ENCODE results near the gene ATXN10. TPM values are rescaled to one million over a fixed set of nuclear protein-coding genes. Genes with fewer than 3 reads are reported as not detected.

ATXN10 gene
- polyA plus RNA-seq, 2 donors, result 23.1 to 82.7 TPM

GRCh38 chr22:45640941-45641621, 30.6 kb upstream of the ATXN10 start:
- H3K27ac ChIP-seq (ENCODE audit: low read depth in 2 of 2, low read length in 1 of 2), result no peak overlapping the region
- H3K36me3 ChIP-seq (ENCODE audit: control insufficient read depth in 2 of 2, insufficient read depth in 2 of 2, low read length in 1 of 2), result no peaks in the 10 kb centered on the region
- no peaks in the 10 kb centered on the region for H3K9me3 ChIP-seq (ENCODE audit: control insufficient read depth in 2 of 2, insufficient read depth in 1 of 2, low read depth in 1 of 2, low read length in 1 of 2)
- peaks cover 2 to 21% of the 10 kb centered on the region in 2 donors for H3K4me1 ChIP-seq (ENCODE audit: control insufficient read depth in 2 of 2, insufficient read depth in 2 of 2, low read length in 1 of 2)
- 91 to 92% methylated on average over 24 of the region's 24 CpGs for WGBS, 2 donors
- H3K4me3 ChIP-seq (ENCODE audit: low read depth in 1 of 2, low read length in 2 of 2), result no peak overlapping the region
- no peaks in the 10 kb centered on the region for H3K27me3 ChIP-seq (ENCODE audit: control insufficient read depth in 1 of 2, insufficient read depth in 2 of 2, low read length in 2 of 2)

GRCh38 chr22:45642986-45643385, 28.6 kb upstream of the ATXN10 start:
- H3K4me1 ChIP-seq (ENCODE audit: control insufficient read depth in 2 of 2, insufficient read depth in 2 of 2, low read length in 1 of 2), result peaks cover 2 to 22% of the 10 kb centered on the region in 2 donors
- H3K9me3 ChIP-seq (ENCODE audit: control insufficient read depth in 2 of 2, insufficient read depth in 1 of 2, low read depth in 1 of 2, low read length in 1 of 2), result no peaks in the 10 kb centered on the region
- no peak overlapping the region for H3K4me3 ChIP-seq (ENCODE audit: low read depth in 1 of 2, low read length in 2 of 2)
- 39 to 47% methylated on average over 2 of the region's 2 CpGs for WGBS, 2 donors
- no peak overlapping the region for H3K27ac ChIP-seq (ENCODE audit: low read depth in 2 of 2, low read length in 1 of 2)
- H3K27me3 ChIP-seq (ENCODE audit: control insufficient read depth in 1 of 2, insufficient read depth in 2 of 2, low read length in 2 of 2), result no peaks in the 10 kb centered on the region
- H3K36me3 ChIP-seq (ENCODE audit: control insufficient read depth in 2 of 2, insufficient read depth in 2 of 2, low read length in 1 of 2), result no peaks in the 10 kb centered on the region

GRCh38 chr22:45644714-45645113, 26.9 kb upstream of the ATXN10 start:
- no peak overlapping the region for H3K27ac ChIP-seq (ENCODE audit: low read depth in 2 of 2, low read length in 1 of 2)
- H3K27me3 ChIP-seq (ENCODE audit: control insufficient read depth in 1 of 2, insufficient read depth in 2 of 2, low read length in 2 of 2), result no peaks in the 10 kb centered on the region
- H3K4me3 ChIP-seq (ENCODE audit: low read depth in 1 of 2, low read length in 2 of 2), result no peak overlapping the region
- WGBS, 2 donors, result 82 to 85% methylated on average over 12 of the region's 12 CpGs
- no peaks in the 10 kb centered on the region for H3K9me3 ChIP-seq (ENCODE audit: control insufficient read depth in 2 of 2, insufficient read depth in 1 of 2, low read depth in 1 of 2, low read length in 1 of 2)
- H3K36me3 ChIP-seq (ENCODE audit: control insufficient read depth in 2 of 2, insufficient read depth in 2 of 2, low read length in 1 of 2), result no peaks in the 10 kb centered on the region
- H3K4me1 ChIP-seq (ENCODE audit: control insufficient read depth in 2 of 2, insufficient read depth in 2 of 2, low read length in 1 of 2), result peaks cover 1 to 12% of the 10 kb centered on the region in 2 donors

GRCh38 chr22:45645150-45645525, 26.5 kb upstream of the ATXN10 start:
- H3K4me1 ChIP-seq (ENCODE audit: control insufficient read depth in 2 of 2, insufficient read depth in 2 of 2, low read length in 1 of 2), result peaks cover 0 to 8% of the 10 kb centered on the region in 2 donors
- peak overlapping the region in 1 of 2 donors; percentile 10 for H3K4me3 ChIP-seq (ENCODE audit: low read depth in 1 of 2, low read length in 2 of 2)
- no peaks in the 10 kb centered on the region for H3K27me3 ChIP-seq (ENCODE audit: control insufficient read depth in 1 of 2, insufficient read depth in 2 of 2, low read length in 2 of 2)
- H3K9me3 ChIP-seq (ENCODE audit: control insufficient read depth in 2 of 2, insufficient read depth in 1 of 2, low read depth in 1 of 2, low read length in 1 of 2), result no peaks in the 10 kb centered on the region
- H3K36me3 ChIP-seq (ENCODE audit: control insufficient read depth in 2 of 2, insufficient read depth in 2 of 2, low read length in 1 of 2), result no peaks in the 10 kb centered on the region
- no peak overlapping the region for H3K27ac ChIP-seq (ENCODE audit: low read depth in 2 of 2, low read length in 1 of 2)
- WGBS, 2 donors, result 32 to 42% methylated on average over 16 of the region's 16 CpGs

GRCh38 chr22:45645526-45646414, 25.9 kb upstream of the ATXN10 start:
- Histone ChIP-seq H3K4me1 (ENCODE audit: control insufficient read depth in 2 of 2, insufficient read depth in 2 of 2, low read length in 1 of 2) (peaks cover 0 to 8% of the 10 kb centered on the region in 2 donors), H3K4me3 (ENCODE audit: low read depth in 1 of 2, low read length in 2 of 2) (peak overlapping the region in 1 of 2 donors; percentile 10), H3K36me3 (ENCODE audit: control insufficient read depth in 2 of 2, insufficient read depth in 2 of 2, low read length in 1 of 2) (no peaks in the 10 kb centered on the region), H3K27me3 (ENCODE audit: control insufficient read depth in 1 of 2, insufficient read depth in 2 of 2, low read length in 2 of 2) (no peaks in the 10 kb centered on the region), H3K9me3 (ENCODE audit: control insufficient read depth in 2 of 2, insufficient read depth in 1 of 2, low read depth in 1 of 2, low read length in 1 of 2) (no peaks in the 10 kb centered on the region), H3K27ac (ENCODE audit: low read depth in 2 of 2, low read length in 1 of 2) (no peak overlapping the region)
- 19 to 20% methylated on average over 44 to 54 of the region's 54 CpGs for WGBS, 2 donors

GRCh38 chr22:45647532-45648225, 24.0 kb upstream of the ATXN10 start:
- no peaks in the 10 kb centered on the region for H3K27me3 ChIP-seq (ENCODE audit: control insufficient read depth in 1 of 2, insufficient read depth in 2 of 2, low read length in 2 of 2)
- no peak overlapping the region for H3K4me3 ChIP-seq (ENCODE audit: low read depth in 1 of 2, low read length in 2 of 2)
- 79 to 81% methylated on average over 18 of the region's 18 CpGs for WGBS, 2 donors
- no peaks in the 10 kb centered on the region for H3K36me3 ChIP-seq (ENCODE audit: control insufficient read depth in 2 of 2, insufficient read depth in 2 of 2, low read length in 1 of 2)
- H3K27ac ChIP-seq (ENCODE audit: low read depth in 2 of 2, low read length in 1 of 2), result no peak overlapping the region
- no peaks in the 10 kb centered on the region for H3K9me3 ChIP-seq (ENCODE audit: control insufficient read depth in 2 of 2, insufficient read depth in 1 of 2, low read depth in 1 of 2, low read length in 1 of 2)
- H3K4me1 ChIP-seq (ENCODE audit: control insufficient read depth in 2 of 2, insufficient read depth in 2 of 2, low read length in 1 of 2), result peaks cover 0 to 8% of the 10 kb centered on the region in 2 donors

- no peak overlapping the region for H3K27ac ChIP-seq (ENCODE audit: low read depth in 2 of 2, low read length in 1 of 2)
- 85% methylated on average over 24 of the region's 24 CpGs for WGBS, 2 donors
- no peaks in the 10 kb centered on the region for H3K27me3 ChIP-seq (ENCODE audit: control insufficient read depth in 1 of 2, insufficient read depth in 2 of 2, low read length in 2 of 2)
- H3K36me3 ChIP-seq (ENCODE audit: control insufficient read depth in 2 of 2, insufficient read depth in 2 of 2, low read length in 1 of 2), result no peaks in the 10 kb centered on the region
- H3K9me3 ChIP-seq (ENCODE audit: control insufficient read depth in 2 of 2, insufficient read depth in 1 of 2, low read depth in 1 of 2, low read length in 1 of 2), result no peaks in the 10 kb centered on the region
- peaks cover 0 to 8% of the 10 kb centered on the region in 2 donors for H3K4me1 ChIP-seq (ENCODE audit: control insufficient read depth in 2 of 2, insufficient read depth in 2 of 2, low read length in 1 of 2)
- H3K4me3 ChIP-seq (ENCODE audit: low read depth in 1 of 2, low read length in 2 of 2), result no peak overlapping the region
Observed at GRCh38 chr22:45648301-45649117, 23.1 kb upstream of the ATXN10 start.

GRCh38 chr22:45649809-45650208, 21.8 kb upstream of the ATXN10 start:
- peaks cover 0 to 8% of the 10 kb centered on the region in 2 donors for H3K4me1 ChIP-seq (ENCODE audit: control insufficient read depth in 2 of 2, insufficient read depth in 2 of 2, low read length in 1 of 2)
- no peaks in the 10 kb centered on the region for H3K36me3 ChIP-seq (ENCODE audit: control insufficient read depth in 2 of 2, insufficient read depth in 2 of 2, low read length in 1 of 2)
- no peak overlapping the region for H3K27ac ChIP-seq (ENCODE audit: low read depth in 2 of 2, low read length in 1 of 2)
- 92 to 95% methylated on average over 6 of the region's 6 CpGs for WGBS, 2 donors
- no peak overlapping the region for H3K4me3 ChIP-seq (ENCODE audit: low read depth in 1 of 2, low read length in 2 of 2)
- no peaks in the 10 kb centered on the region for H3K9me3 ChIP-seq (ENCODE audit: control insufficient read depth in 2 of 2, insufficient read depth in 1 of 2, low read depth in 1 of 2, low read length in 1 of 2)
- no peaks in the 10 kb centered on the region for H3K27me3 ChIP-seq (ENCODE audit: control insufficient read depth in 1 of 2, insufficient read depth in 2 of 2, low read length in 2 of 2)

GRCh38 chr22:45650721-45651120, 20.9 kb upstream of the ATXN10 start:
- peaks cover 0 to 4% of the 10 kb centered on the region in 2 donors for H3K4me1 ChIP-seq (ENCODE audit: control insufficient read depth in 2 of 2, insufficient read depth in 2 of 2, low read length in 1 of 2)
- H3K27me3 ChIP-seq (ENCODE audit: control insufficient read depth in 1 of 2, insufficient read depth in 2 of 2, low read length in 2 of 2), result no peaks in the 10 kb centered on the region
- no peaks in the 10 kb centered on the region for H3K9me3 ChIP-seq (ENCODE audit: control insufficient read depth in 2 of 2, insufficient read depth in 1 of 2, low read depth in 1 of 2, low read length in 1 of 2)
- no peaks in the 10 kb centered on the region for H3K36me3 ChIP-seq (ENCODE audit: control insufficient read depth in 2 of 2, insufficient read depth in 2 of 2, low read length in 1 of 2)
- H3K27ac ChIP-seq (ENCODE audit: low read depth in 2 of 2, low read length in 1 of 2), result no peak overlapping the region
- H3K4me3 ChIP-seq (ENCODE audit: low read depth in 1 of 2, low read length in 2 of 2), result no peak overlapping the region
- WGBS, 2 donors, result 96% methylated on average over 12 of the region's 12 CpGs

Data from esophagus (tissue), 2 donors.